Renal cortical epithelial cell (primary cell): ENCODE data around the gene PET100. TPM values are rescaled to one million over a fixed set of nuclear protein-coding genes. Genes with fewer than 3 reads are reported as not detected.

ENCODE experiments used
- DNase-seq: peaks from one replicate; pipeline ENCODE4 v3.0.0-alpha.2; 2011; ENCODE audit warnings: low read depth
- total RNA-seq: library from RNA; depleted of rRNA; stranded (reverse); fragments of >200 nt; gene quantifications from 2 replicates; pipeline ENCODE4 v1.2.3, GENCODE V29; 2014

PET100 gene
- total RNA-seq, 1 donor from 2014 or later = 15.3 TPM

- DNase-seq = no peak
Measured at GRCh38 chr19:7612282-7613274, 17.0 kb upstream of the PET100 start.

GRCh38 chr19:7614859-7615741, 14.5 kb upstream of the PET100 start:
- no peak for DNase-seq

- DNase-seq = no peak
Measured at GRCh38 chr19:7617172-7617571, 12.4 kb upstream of the PET100 start.

- no peak for DNase-seq
Measured at GRCh38 chr19:7617735-7618134, 11.9 kb upstream of the PET100 start.

GRCh38 chr19:7618348-7618747, 11.2 kb upstream of the PET100 start:
- DNase-seq = no peak

GRCh38 chr19:7618771-7619510, 10.7 kb upstream of the PET100 start:
- peak; percentile 15 for DNase-seq

GRCh38 chr19:7619671-7620441, 9.7 kb upstream of the PET100 start:
- no peak for DNase-seq

- DNase-seq = no peak
Measured at GRCh38 chr19:7620442-7621412, 8.9 kb upstream of the PET100 start.

- no peak for DNase-seq
Measured at GRCh38 chr19:7622933-7623685, 6.5 kb upstream of the PET100 start.

GRCh38 chr19:7623725-7624603, 5.6 kb upstream of the PET100 start:
- DNase-seq = no peak

GRCh38 chr19:7624810-7625209, 4.8 kb upstream of the PET100 start:
- no peak for DNase-seq

- no peak for DNase-seq
Measured at GRCh38 chr19:7625763-7626372, 3.7 kb upstream of the PET100 start.

- DNase-seq = no peak
Measured at GRCh38 chr19:7627166-7627565, 2.4 kb upstream of the PET100 start.

- no peak for DNase-seq
Measured at GRCh38 chr19:7628589-7629311, 843 bp upstream of the PET100 start.

- DNase-seq = no peak
Measured at GRCh38 chr19:7631577-7631976, 2.0 kb downstream of the PET100 start.

- no peak for DNase-seq
Measured at GRCh38 chr19:7632340-7633203, 3.0 kb downstream of the PET100 start.
